Esophagus squamous epithelium (tissue), 4 donors: ENCODE results near the gene ITM2B.

Source experiments
- CTCF ChIP-seq, 6 experiments: fragments of 450-650 bp in 4 of 6; fragments of 200-600 bp in 2 of 6; sonication (generic) in 2 of 6; IDR thresholded peaks; one replicate each; pipeline ENCODE4 v1.5.1; 2016 to 2019; ENCODE audit warnings: antibody characterized with exemption in 6 of 6, mild to moderate bottlenecking in 4 of 6, moderate library complexity in 4 of 6
- POLR2A ChIP-seq, 4 donors: fragments of 450-650 bp; IDR thresholded peaks; one replicate each; pipeline ENCODE4 v1.6.1; 2017; ENCODE audit warnings: antibody characterized with exemption in 4 of 4, mild to moderate bottlenecking in 4 of 4, moderate library complexity in 3 of 4

GRCh38 chr13:48230541-48230940 is 2.5 kb upstream of the ITM2B start:
- TF ChIP-seq CTCF (IDR thresholded peaks at IDR 0.05) (no peak), POLR2A (IDR thresholded peaks at IDR 0.05) (no peak)
